GM19238 (cell line): ENCODE results near the gene ZNF423.
"Not testable (repeated sequence)": the region's sequence is repeated elsewhere in the genome, so short reads cannot be mapped to it uniquely, and the experiment has no call there.

ENCODE experiments used
- DNase-seq: peaks from one replicate; pipeline ENCODE4 v3.0.0; 2011; ENCODE audit warnings: low spot score; ENCODE audit not compliant: insufficient read length

Gene ZNF423

GRCh38 chr16:49698931-49699840 is 156.7 kb downstream of the ZNF423 start:
- no peak for DNase-seq

- no peak for DNase-seq
These were observed 157.5 kb downstream of the ZNF423 start for GRCh38 chr16:49698453-49698815.

- no peak for DNase-seq
These were observed 158.1 kb downstream of the ZNF423 start for GRCh38 chr16:49697631-49698452.

GRCh38 chr16:49696414-49697101 is 159.4 kb downstream of the ZNF423 start:
- no peak for DNase-seq

GRCh38 chr16:49695782-49696413 is 160.0 kb downstream of the ZNF423 start:
- DNase-seq = no peak

GRCh38 chr16:49693445-49693844 is 162.5 kb downstream of the ZNF423 start:
- DNase-seq = no peak

GRCh38 chr16:49690778-49691177 is 165.1 kb downstream of the ZNF423 start:
- DNase-seq = no peak

GRCh38 chr16:49688036-49688697 is 167.7 kb downstream of the ZNF423 start:
- no peak for DNase-seq

- DNase-seq = no peak
These were observed 168.4 kb downstream of the ZNF423 start for GRCh38 chr16:49687476-49688002.

- DNase-seq = no peak
These were observed 171.2 kb downstream of the ZNF423 start for GRCh38 chr16:49684696-49685095.

GRCh38 chr16:49682577-49683165 is 173.2 kb downstream of the ZNF423 start:
- DNase-seq = no peak

- no peak for DNase-seq
These were observed 174.6 kb downstream of the ZNF423 start for GRCh38 chr16:49681217-49681883.

GRCh38 chr16:49679095-49679494 is 176.8 kb downstream of the ZNF423 start:
- no peak for DNase-seq

- DNase-seq = not testable (repeated sequence)
These were observed 178.3 kb downstream of the ZNF423 start for GRCh38 chr16:49677661-49678060.

GRCh38 chr16:49675413-49675812 is 180.5 kb downstream of the ZNF423 start:
- no peak for DNase-seq

- DNase-seq = no peak
These were observed 180.9 kb downstream of the ZNF423 start for GRCh38 chr16:49674990-49675389.

- no peak for DNase-seq
These were observed 181.5 kb downstream of the ZNF423 start for GRCh38 chr16:49674351-49674851.

- no peak for DNase-seq
These were observed 182.5 kb downstream of the ZNF423 start for GRCh38 chr16:49673442-49673841.

GRCh38 chr16:49672753-49673152 is 183.2 kb downstream of the ZNF423 start:
- DNase-seq = no peak
